Measurements from ENCODE around the gene PTH1R.

Gene PTH1R

DNA sequence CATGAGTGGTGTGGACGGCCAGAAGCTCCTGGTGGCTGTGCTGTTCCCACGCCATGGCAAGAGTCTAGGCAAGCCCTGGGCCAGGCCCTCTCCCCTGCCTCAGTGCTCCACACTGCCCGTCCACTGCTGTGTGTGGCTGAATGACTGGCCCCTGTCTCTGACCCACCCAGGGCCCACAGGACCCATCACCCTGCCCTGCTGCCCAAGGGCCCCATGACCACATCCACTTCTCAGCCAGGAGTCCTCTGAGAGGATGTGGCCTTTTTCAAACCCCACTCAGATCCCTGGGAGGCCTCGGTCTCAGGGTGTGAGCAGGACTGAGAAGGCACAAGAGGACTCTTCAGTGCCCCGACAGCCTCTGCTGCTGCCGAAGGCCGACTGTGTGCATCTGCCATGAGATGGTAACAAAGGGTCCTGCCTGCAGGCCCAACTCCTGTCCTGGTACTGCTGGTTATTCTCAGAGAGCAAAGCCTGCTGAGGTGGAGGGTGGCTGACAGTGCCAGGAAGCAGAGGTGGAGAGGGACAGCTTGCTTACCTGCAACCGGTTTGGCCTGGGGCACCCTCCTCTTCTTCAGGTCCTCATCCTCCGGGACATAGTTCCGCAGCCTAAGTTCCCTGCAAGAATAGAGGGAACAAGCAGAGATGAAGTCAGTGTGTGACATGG, 47.5 kb downstream of the PTH1R start:
- Histone ChIP-seq H3K4me3 (ENCODE audit: insufficient read length, low read depth) (no peak overlapping the region), H3K27me3 (ENCODE audit: insufficient read depth, insufficient read length) (no peaks in the 10 kb centered on the region), H3K9me3 (ENCODE audit: insufficient read depth, low read length) (no peaks in the 10 kb centered on the region), H3K36me3 (ENCODE audit: insufficient read depth, insufficient read length, low read length) (peaks cover 95% of the 10 kb centered on the region), H3K4me1 (ENCODE audit: insufficient read depth, insufficient read length) (peaks cover 12% of the 10 kb centered on the region), H3K9ac (ENCODE audit: insufficient read length, low read depth) (no peak overlapping the region)
- DNase-seq (ENCODE audit: low read depth, low spot score) = no peak
- no peak for TF ChIP-seq YY1 (IDR thresholded peaks at IDR 0.05; ENCODE audit: insufficient read depth, insufficient read length)
- TF ChIP-seq SUZ12 (IDR thresholded peaks at IDR 0.05; ENCODE audit: extremely low read depth, insufficient read depth, insufficient read length) = no peak
- no peak for TF ChIP-seq ZNF274 (IDR thresholded peaks at IDR 0.05; ENCODE audit: low read depth, low read length)

- H3K9me3 ChIP-seq (ENCODE audit: insufficient read depth, low read length) = no peaks in the 10 kb centered on the region
- no peaks in the 10 kb centered on the region for H3K27me3 ChIP-seq (ENCODE audit: insufficient read depth, insufficient read length)
- peaks cover 15% of the 10 kb centered on the region for H3K4me1 ChIP-seq (ENCODE audit: insufficient read depth, insufficient read length)
- H3K36me3 ChIP-seq (ENCODE audit: insufficient read depth, insufficient read length, low read length) = peaks cover 94% of the 10 kb centered on the region
- no peak overlapping the region for H3K9ac ChIP-seq (ENCODE audit: insufficient read length, low read depth)
- H3K4me3 ChIP-seq (ENCODE audit: insufficient read length, low read depth) = no peak overlapping the region
- DNase-seq (ENCODE audit: low read depth, low spot score) = no peak
- TF ChIP-seq YY1 (IDR thresholded peaks at IDR 0.05; ENCODE audit: insufficient read depth, insufficient read length) = no peak
- no peak for TF ChIP-seq SUZ12 (IDR thresholded peaks at IDR 0.05; ENCODE audit: extremely low read depth, insufficient read depth, insufficient read length)
- TF ChIP-seq ZNF274 (IDR thresholded peaks at IDR 0.05; ENCODE audit: low read depth, low read length) = no peak
These were observed 48.0 kb downstream of the PTH1R start for GRCh38 chr3:46925585-46925934.

DNA sequence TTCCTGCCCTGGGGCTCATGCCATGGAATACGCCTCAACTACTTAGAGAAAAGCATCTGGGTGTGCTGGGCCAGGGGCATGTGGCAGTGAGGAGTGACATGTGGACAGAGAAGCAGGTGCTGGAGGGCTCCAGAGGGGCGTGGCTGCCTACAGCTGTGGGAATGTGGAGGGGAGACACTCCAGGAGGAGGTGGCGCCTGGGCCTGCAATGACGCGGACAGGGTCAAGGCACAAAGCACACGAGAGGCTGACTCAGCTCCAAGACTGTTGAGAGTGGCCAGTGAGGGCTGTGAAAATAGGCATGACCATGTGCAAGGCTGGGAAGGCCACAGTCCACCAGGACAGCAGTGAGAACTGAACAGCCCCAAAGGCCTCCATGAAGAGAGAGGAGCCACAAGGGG, 48.5 kb downstream of the PTH1R start:
- H3K27me3 ChIP-seq (ENCODE audit: insufficient read depth, insufficient read length) = no peaks in the 10 kb centered on the region
- H3K4me1 ChIP-seq (ENCODE audit: insufficient read depth, insufficient read length) = peaks cover 18% of the 10 kb centered on the region
- H3K9me3 ChIP-seq (ENCODE audit: insufficient read depth, low read length) = no peaks in the 10 kb centered on the region
- TF ChIP-seq SUZ12 (IDR thresholded peaks at IDR 0.05; ENCODE audit: extremely low read depth, insufficient read depth, insufficient read length) (no peak), YY1 (IDR thresholded peaks at IDR 0.05; ENCODE audit: insufficient read depth, insufficient read length) (no peak), ZNF274 (IDR thresholded peaks at IDR 0.05; ENCODE audit: low read depth, low read length) (no peak)
- H3K36me3 ChIP-seq (ENCODE audit: insufficient read depth, insufficient read length, low read length) = peaks cover 91% of the 10 kb centered on the region
- H3K4me3 ChIP-seq (ENCODE audit: insufficient read length, low read depth) = no peak overlapping the region
- no peak for DNase-seq (ENCODE audit: low read depth, low spot score)
- H3K9ac ChIP-seq (ENCODE audit: insufficient read length, low read depth) = no peak overlapping the region

GRCh38 chr3:46926447-46926846, 48.9 kb downstream of the PTH1R start:
- DNase-seq (ENCODE audit: low read depth, low spot score) = no peak
- TF ChIP-seq SUZ12 (IDR thresholded peaks at IDR 0.05; ENCODE audit: extremely low read depth, insufficient read depth, insufficient read length) = no peak
- no peak for TF ChIP-seq YY1 (IDR thresholded peaks at IDR 0.05; ENCODE audit: insufficient read depth, insufficient read length)
- no peak for TF ChIP-seq ZNF274 (IDR thresholded peaks at IDR 0.05; ENCODE audit: low read depth, low read length)
- peaks cover 87% of the 10 kb centered on the region for H3K36me3 ChIP-seq (ENCODE audit: insufficient read depth, insufficient read length, low read length)
- H3K4me1 ChIP-seq (ENCODE audit: insufficient read depth, insufficient read length) = peaks cover 22% of the 10 kb centered on the region
- H3K4me3 ChIP-seq (ENCODE audit: insufficient read length, low read depth) = no peak overlapping the region
- no peaks in the 10 kb centered on the region for H3K27me3 ChIP-seq (ENCODE audit: insufficient read depth, insufficient read length)
- no peaks in the 10 kb centered on the region for H3K9me3 ChIP-seq (ENCODE audit: insufficient read depth, low read length)
- no peak overlapping the region for H3K9ac ChIP-seq (ENCODE audit: insufficient read length, low read depth)

- Histone ChIP-seq H3K36me3 (ENCODE audit: insufficient read depth, insufficient read length, low read length) (peaks cover 81% of the 10 kb centered on the region), H3K4me3 (ENCODE audit: insufficient read length, low read depth) (no peak overlapping the region), H3K9ac (ENCODE audit: insufficient read length, low read depth) (no peak overlapping the region)
These were observed 49.6 kb downstream of the PTH1R start for GRCh38 chr3:46926871-46927717.

GRCh38 chr3:46927718-46928073, 50.2 kb downstream of the PTH1R start:
- H3K4me1 ChIP-seq (ENCODE audit: insufficient read depth, insufficient read length) = peaks cover 24% of the 10 kb centered on the region
- H3K4me3 ChIP-seq (ENCODE audit: insufficient read length, low read depth) = no peak overlapping the region
- peaks cover 79% of the 10 kb centered on the region for H3K36me3 ChIP-seq (ENCODE audit: insufficient read depth, insufficient read length, low read length)
- H3K9ac ChIP-seq (ENCODE audit: insufficient read length, low read depth) = no peak overlapping the region
- H3K27me3 ChIP-seq (ENCODE audit: insufficient read depth, insufficient read length) = no peaks in the 10 kb centered on the region
- TF ChIP-seq ZNF274 (IDR thresholded peaks at IDR 0.05; ENCODE audit: low read depth, low read length) = no peak
- no peak for TF ChIP-seq SUZ12 (IDR thresholded peaks at IDR 0.05; ENCODE audit: extremely low read depth, insufficient read depth, insufficient read length)
- TF ChIP-seq YY1 (IDR thresholded peaks at IDR 0.05; ENCODE audit: insufficient read depth, insufficient read length) = no peak
- no peaks in the 10 kb centered on the region for H3K9me3 ChIP-seq (ENCODE audit: insufficient read depth, low read length)
- no peak for DNase-seq (ENCODE audit: low read depth, low spot score)

More at GRCh38 chr3:46926871-46927717, 49.6 kb downstream of the PTH1R start:
- Histone ChIP-seq H3K4me1 (ENCODE audit: insufficient read depth, insufficient read length) (peaks cover 24% of the 10 kb centered on the region), H3K27me3 (ENCODE audit: insufficient read depth, insufficient read length) (no peaks in the 10 kb centered on the region), H3K9me3 (ENCODE audit: insufficient read depth, low read length) (no peaks in the 10 kb centered on the region)
- TF ChIP-seq YY1 (IDR thresholded peaks at IDR 0.05; ENCODE audit: insufficient read depth, insufficient read length) = no peak
- no peak for TF ChIP-seq ZNF274 (IDR thresholded peaks at IDR 0.05; ENCODE audit: low read depth, low read length)
- TF ChIP-seq SUZ12 (IDR thresholded peaks at IDR 0.05; ENCODE audit: extremely low read depth, insufficient read depth, insufficient read length) = no peak
- no peak for DNase-seq (ENCODE audit: low read depth, low spot score)

DNA sequence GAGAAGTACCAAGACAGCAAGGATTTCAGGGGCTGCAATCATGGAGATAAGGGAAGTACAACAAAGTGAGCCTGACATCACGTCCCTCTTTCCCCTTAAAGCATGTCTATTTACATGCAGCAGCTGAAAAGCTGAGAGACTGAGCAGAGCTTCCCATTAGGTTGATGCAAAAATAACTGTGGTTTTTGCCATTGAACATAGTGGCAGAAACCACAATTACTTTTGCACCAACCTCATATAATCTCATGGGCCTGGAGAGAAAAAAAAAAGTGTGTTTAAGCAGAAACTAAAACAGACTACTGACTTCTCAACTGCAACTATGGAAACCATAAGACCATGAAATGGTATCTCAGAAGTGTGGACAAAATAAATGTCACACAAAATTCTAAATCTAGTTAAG, 50.8 kb downstream of the PTH1R start:
- TF ChIP-seq SUZ12 (IDR thresholded peaks at IDR 0.05; ENCODE audit: extremely low read depth, insufficient read depth, insufficient read length) (no peak), ZNF274 (IDR thresholded peaks at IDR 0.05; ENCODE audit: low read depth, low read length) (no peak), YY1 (IDR thresholded peaks at IDR 0.05; ENCODE audit: insufficient read depth, insufficient read length) (no peak)
- no peak for DNase-seq (ENCODE audit: low read depth, low spot score)
- no peaks in the 10 kb centered on the region for H3K9me3 ChIP-seq (ENCODE audit: insufficient read depth, low read length)
- no peaks in the 10 kb centered on the region for H3K27me3 ChIP-seq (ENCODE audit: insufficient read depth, insufficient read length)
- no peak overlapping the region for H3K4me3 ChIP-seq (ENCODE audit: insufficient read length, low read depth)
- no peak overlapping the region for H3K9ac ChIP-seq (ENCODE audit: insufficient read length, low read depth)
- H3K4me1 ChIP-seq (ENCODE audit: insufficient read depth, insufficient read length) = peaks cover 30% of the 10 kb centered on the region
- H3K36me3 ChIP-seq (ENCODE audit: insufficient read depth, insufficient read length, low read length) = peaks cover 79% of the 10 kb centered on the region
